Activated gamma-delta T cell (primary cell): ENCODE results near the gene GPR156.

ENCODE experiments used
- DNase-seq: peaks from one replicate; lab custom pipeline; 2025; lab: John Stamatoyannopoulos, UW

GPR156 gene

DNA sequence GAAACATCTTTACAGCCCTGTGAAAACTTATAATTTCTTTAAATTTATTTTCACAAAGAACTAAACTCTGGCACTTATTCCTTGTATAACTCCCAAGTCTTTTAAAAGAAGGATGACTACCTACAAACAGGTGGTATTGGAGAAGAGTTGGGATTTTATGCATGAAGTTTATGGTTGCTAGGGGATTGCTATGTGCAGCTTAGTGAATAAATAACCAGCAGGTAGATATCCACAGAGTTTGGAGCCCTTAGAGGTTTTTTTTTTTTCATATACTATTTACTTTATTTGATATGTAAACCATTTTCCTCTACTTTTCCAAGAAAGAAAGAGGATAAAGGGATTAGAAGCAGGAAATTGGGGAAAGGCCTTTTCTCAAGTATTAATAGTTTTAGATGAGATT lies 91.5 kb downstream of the GPR156 start:
- DNase-seq = no peak

DNA sequence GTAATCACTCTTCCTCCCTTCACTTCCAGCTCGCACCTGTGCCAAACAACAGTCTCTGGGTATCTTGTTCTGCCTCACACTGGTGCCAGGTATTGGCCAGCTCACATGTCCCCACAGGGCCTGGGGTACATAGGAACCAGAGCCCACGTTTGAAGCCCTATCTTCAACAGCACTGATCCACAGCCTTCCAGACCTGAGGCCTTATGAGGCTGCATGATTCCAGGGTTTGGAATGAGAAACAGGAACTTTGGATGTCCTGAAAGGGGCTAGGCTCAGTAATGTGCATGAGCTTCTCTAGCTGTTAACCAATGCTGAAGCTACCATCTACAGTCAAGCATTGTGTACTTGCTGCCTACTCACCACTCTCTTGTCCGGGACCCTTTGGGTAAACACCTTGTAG lies 92.4 kb downstream of the GPR156 start:
- no peak for DNase-seq

DNA sequence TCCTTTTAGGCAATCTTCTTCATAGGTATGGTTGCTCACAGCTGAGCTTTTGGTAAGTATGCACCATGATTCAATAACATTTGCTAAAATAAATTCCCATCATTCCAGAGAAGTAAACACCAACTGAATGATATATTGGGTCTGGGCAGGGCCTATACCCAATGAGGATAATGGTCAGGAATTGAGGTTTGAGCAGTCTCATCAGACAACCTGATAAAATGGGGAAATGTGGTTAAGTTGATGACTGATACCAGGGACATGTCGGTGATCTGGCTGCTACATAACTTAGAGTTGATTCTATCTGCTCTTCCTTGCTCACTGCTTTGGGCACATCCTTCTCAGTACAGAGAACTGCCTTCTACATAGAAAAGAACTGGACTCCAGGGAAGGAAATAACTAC lies 92.9 kb downstream of the GPR156 start:
- DNase-seq = no peak

DNA sequence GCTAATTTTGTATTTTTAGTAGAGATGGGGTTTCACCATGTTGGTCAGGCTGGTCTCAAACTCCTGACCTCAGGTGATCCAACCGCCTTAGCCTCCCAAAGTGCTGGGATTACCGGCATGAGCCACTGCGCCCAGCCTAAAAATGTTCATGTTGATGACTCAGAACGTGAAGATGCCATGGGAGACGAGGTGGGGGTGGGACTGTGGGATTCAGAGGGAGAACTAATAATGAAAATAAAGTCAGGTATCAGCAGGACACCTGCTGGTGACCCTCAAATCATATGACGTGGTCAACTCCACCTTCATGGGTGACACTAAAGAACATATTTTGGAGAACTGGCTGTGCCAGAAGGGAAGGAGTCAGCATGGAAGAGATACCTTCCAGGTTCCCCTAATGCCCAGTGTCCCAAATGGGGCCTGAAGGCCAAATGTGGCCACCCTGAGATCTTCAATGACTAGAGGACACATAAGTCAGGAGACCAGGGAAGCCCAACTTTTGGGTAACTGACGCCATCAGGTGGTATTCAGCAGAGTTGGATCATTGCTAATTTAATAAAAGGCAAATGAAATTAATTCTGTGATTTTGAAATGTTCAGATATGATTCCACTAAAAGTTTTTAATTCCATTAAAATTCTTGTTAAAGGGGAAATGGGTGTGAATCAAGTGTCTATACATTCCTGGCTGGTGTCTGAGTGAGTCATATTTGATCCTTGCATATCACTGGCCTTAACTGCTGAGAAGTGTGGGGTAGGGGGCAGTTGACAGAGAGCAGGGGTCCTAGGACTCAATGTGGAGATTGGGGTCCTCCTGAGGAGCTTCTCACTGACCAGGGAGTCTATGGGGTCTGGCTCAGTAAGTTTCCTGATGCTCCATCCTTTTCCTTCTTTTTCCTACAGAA lies 102.2 kb downstream of the GPR156 start:
- DNase-seq = no peak

DNA sequence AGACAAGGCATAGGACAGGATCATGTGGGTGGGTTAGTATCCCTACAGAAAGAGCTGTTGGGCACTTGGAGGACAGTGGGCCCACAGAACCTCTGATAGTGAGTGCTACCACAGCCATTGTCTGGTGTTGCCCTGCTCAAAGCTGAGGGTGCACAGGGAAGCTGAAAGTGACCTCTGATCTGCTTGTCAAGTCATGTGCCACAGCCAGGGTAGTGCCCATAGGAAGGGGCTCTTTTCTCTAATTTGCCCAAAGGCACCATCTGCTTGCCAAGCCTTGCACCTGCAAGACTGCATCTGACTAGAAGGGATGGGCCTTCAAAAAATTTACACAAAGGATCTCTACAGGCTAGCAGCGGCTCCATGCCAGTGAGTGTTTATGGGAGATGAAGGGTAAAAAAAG lies 103.4 kb downstream of the GPR156 start:
- no peak for DNase-seq

DNA sequence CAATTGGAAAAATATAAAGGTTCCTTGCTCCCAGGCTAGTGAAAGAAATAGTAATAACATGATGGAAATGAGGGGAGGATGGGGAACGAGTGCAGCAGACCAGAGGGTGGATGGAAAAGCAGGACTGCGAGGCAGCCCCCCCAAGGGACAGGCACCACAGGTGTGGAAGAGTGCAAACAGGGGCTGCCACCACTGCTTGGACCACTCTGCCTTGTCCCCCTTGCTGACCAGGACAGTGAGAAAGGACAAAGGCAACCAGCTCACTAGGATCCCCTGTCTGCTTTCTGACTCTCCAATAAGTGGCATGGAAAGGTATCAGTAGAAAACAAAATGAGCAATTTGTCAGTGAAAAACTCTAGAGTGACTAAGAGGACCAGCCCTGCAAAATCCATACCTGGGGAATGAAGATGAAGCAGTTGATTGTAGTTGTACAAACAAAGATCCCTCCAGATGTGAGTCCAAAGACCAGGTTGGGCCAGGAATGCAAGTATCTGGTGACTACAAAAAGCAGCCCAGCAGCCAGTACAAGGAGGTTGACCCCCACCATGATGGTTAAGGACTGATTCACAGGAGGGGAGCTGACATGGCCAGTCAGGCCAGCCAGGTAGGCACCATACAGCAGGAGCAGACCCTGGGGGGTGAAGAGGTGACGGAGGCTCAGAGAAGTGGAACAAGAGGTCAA lies 104.2 kb downstream of the GPR156 start:
- no peak for DNase-seq

DNA sequence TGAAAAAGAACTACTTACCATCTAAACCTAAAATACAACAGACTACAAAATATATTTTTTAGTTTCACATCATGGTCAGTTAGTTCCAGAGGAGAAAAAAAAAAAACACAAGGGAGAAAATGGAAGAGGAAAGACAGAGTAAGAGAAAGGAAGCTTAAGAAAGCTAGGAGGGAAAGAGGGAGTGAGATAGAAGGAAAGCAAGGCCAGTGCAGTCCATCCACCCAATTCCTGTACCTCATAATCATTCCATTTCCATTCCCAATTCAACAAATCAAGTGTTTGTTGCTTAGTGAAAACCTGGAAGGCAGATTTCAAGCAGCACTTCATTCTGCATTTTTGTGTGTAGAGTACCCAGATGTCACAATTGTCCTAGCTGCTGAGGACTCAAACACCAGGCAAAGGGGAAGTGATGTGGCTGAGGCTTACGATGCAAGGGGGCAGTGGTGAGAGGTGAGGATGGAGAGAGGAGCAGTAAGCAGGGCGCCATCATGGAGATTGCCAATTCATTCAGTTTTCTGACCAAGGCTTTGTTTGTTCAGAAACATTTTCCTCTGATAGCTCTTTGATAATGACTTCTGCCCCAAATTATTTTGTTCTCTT lies 107.2 kb downstream of the GPR156 start:
- no peak for DNase-seq

DNA sequence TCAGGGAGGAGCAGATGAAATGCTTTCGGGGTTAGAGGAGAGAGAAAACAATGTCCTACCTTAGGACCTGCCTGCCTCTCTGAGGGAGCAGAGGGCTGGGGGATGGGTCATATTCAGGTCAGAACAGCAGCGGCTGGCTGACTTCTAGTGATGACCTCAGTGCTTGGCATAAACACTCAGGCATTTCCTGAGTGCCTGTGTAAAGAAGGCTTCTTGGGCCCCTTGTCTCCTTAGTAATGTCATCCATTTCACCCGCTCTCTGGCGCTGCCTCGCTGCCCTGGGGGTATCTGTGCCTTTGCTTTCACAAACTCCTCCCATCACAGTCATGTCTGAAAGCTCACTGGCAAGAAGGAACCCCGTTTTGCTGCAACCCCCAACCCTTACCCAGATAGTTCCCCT lies 107.9 kb downstream of the GPR156 start:
- no peak for DNase-seq

DNA sequence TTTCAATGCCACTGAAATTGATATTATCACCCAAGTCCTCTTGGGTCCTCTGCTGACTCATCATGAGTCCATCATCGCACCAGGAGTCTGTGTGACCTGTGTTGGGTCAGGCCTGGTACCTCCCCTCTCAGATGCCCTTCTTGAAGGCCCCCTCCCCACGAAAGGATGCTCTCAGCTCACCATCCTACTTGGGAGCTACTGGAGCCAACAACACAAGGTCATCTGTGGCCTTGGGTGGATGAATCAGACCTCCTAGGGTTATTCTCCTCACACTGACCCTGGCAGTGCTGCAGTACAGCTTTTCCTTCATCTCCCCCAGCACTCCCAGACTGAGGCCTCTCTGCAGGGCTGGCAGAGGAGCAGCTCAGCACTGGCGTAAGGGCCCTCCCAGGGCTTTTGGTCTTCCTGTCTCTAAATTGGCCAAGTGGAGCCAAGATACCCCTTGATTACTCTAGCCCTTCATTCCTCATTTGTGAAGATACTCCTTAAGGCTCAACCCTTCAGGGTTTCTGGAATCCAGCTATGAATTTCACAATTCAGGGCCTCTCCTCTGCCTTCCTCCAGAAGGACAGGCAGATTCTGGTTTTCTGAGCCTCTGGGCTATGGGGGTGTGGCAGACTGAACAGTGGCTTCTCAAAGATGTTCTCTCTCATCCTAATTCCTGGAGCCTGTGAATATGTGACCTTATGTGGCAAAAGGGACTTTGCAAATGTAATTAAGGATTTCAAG lies 110.0 kb downstream of the GPR156 start:
- no peak for DNase-seq

DNA sequence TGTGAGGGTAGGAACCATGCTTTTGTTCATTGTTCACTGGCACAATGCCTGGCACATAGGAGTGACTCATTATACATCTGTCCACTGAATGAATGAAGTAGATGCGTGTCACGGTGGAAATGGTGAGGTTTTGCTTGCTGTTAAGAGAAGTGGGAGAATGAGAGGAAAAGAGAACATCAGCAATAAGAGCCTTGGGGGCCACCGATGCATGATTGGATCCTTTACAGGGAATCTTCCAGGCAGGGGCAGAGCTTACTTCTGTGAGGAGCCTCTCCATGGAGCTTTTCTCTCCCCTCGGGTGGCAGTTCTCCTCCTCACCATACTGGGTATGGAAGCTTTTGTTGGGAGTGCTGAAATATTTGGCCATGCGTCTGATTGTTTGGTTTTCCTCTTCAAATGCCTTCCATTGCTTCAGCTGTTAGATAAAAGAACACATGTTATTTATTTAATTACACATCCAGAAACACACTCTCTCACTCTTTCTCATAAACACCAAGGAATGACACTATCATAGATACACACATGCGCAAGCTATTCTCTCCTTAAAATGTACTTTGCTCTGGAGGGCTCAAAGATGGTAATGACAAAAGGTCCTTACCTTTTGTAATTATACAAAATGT lies 111.9 kb downstream of the GPR156 start:
- no peak for DNase-seq

DNA sequence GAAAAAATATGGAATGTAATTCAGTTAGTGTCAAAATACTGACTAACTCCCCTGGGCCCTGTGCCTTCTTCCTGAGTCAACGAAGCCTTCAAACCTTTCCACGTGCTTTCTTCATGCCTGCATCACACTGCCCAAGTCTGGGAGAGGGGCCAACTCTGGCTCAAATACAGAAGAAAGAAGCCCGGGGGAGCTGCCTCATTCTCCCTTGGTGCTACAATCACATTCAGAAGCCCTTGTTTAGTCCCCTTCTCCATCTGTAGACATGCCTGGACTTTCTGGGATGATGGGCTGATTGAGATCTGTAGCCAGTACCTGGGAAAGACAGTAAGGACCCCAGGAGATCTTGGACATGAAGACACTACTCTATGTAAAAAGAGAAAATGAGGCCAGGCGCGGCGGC lies 113.0 kb downstream of the GPR156 start:
- no peak for DNase-seq

DNA sequence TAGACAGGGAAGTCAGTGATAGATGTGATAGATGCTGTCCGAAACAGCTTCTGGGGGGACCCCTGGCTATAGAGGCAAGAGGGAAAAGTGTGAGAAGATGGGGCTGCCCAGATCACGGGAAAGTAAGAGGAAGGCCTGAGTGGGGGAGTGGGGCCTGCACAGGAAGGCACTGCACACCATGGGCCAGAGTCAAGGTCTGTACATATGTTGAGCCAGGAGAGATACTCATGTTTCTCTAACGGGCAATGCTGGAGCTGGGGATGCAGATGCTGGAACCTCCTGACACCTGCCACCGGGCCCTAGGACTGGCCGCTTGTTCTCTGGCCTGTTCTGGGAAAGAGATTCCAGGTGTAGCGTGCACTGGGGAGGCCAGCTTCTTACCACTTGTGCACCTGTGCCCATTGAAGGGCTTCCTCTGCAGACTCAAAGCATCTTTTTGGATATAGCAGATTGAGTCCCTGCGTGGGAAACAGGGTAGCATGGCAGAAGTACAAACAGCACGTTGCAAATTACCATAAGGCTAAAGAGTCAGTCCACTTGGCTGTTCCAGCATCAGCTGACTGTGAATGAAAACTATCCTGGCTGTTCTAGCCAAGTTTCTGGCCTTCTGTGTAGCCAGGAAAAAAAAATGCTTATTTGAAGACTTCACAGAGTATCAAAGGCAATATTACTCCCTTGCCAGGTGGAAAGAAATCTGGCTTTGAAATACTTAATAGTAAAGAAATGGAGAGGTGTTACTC lies 113.7 kb downstream of the GPR156 start:
- no peak for DNase-seq

DNA sequence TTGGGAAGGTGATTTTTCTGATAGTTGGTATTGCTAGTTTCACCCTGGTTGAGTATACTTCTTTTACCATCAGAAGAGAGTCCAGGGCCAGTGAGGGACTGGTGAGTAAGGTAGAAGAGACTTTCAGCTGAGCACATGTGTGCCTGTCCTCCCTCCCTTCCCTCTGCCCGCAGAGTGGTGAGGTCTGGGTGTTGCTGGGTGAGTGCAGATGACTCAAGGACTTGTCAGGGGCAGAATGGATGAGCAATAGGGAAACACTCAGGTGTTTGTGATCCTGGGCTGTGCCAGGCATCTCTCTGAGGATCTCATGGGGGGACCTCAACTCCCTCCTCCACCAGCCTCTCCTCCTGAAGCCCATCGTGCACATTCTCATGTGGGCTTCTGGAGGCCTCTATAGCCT lies 114.8 kb downstream of the GPR156 start:
- DNase-seq = no peak

DNA sequence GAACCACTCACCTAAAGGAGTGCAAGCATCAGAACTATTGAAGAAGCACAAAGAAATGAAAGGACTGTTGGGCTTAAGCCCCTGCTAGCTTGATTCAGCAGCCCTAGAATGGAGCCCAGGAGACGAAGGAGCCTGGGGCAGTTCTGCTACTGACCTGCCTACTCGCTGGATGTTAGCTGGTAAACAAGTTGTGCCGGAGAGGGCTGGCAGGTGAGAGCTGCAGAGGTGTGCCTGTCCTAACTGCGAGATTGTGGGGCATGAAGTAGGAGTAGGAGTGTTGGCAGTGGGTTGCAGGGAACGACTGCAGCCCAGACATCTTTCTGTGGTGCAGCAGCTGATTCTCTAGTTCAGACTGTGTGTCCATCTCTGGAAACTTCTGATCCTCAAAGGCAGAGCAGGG lies 115.6 kb downstream of the GPR156 start:
- no peak for DNase-seq

DNA sequence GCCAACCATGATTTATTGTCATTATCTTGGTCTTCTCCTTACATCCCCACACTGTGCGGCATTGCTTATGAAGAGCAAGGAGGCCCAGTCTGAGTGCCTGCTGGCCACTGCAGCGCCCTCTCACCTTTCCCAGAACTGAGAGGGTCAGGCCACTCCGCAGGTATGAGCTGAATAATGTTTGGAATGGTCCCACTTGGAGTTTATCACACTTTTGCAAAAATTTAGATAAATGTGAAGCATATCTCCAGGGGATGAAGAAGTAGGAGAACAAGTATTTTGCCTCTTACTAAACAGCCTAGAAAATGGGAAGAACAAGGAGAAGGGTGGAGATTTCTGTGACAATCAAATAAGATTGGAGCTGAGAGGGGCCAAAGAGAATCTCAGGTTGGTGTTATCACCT lies 116.4 kb downstream of the GPR156 start:
- DNase-seq = no peak

DNA sequence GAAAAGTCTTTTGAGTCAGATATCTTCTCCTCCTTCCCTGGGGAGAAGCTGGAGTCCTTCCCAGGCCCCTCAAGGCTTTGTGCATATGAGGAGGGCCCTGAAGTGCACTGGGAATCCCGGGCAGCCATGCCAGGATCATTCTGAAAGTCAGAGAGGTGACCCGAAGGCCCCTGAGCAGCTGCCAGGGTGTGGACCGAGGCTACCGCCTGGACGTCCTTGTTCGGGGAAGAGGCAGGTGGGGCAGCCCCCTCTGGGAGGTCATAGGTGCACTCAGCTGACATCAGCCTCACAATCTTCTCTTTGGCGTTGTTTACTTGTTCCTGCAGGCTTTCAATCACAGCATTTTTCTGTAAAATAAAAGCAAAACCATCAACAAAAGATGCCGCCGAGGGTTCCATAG lies 117.0 kb downstream of the GPR156 start:
- DNase-seq = no peak

DNA sequence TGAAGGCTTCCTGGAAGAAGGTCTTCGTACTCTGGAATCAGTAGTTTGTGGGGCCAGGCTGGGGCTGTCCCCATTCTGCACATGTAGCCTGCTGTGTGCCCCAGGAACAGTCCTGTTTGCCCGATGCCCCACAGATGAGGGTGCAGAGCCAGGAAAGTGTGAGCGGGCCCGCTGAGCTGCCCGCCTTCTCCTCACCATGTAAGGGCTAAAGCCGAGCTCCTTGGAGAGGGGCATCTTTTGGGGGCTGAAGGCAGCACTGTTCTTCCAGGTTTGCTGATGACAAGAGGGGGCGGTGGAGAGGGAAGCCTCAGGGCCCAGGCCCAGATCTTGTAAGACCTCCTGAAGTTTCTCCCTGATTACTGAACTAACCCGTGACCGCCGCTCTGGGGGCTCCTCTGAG lies 117.5 kb downstream of the GPR156 start:
- no peak for DNase-seq

DNA sequence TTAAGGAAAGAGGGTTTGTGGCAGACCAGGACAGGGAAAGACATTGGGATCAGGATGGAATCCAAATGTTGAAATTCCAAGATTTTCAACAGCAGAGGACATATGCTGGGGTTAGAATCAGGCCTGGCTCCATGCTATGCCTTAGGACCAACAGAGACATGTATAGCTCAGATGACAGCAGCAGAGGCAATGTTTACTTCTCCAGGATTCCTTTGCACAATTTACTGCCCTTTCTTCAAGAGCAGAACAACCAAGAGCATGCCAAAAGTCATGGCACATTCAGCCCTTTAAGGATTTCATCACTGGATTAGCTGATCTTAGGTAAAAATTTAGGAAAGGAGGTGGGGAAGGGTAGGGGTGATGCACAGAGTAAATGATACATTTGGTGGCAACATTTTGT lies 121.2 kb downstream of the GPR156 start:
- DNase-seq = no peak

DNA sequence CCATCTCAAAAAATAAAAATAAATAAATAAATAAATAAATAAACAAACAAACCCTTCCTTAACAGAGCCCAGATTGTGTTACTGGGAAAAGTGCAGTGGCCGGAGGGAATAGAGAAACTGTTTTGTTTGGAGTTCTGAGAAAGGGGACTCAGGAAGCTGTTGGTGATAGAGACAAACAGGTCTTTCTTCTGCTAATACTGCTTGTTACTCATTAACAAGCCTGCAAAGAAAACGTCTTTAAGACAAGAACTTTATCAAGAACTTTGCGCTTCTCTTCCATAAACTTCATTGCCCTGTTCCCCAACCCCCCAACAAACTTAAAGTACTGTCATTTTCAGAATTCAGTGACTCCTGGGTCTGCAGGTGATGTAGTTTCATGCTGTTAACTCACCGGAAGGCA lies 122.0 kb downstream of the GPR156 start:
- no peak for DNase-seq

DNA sequence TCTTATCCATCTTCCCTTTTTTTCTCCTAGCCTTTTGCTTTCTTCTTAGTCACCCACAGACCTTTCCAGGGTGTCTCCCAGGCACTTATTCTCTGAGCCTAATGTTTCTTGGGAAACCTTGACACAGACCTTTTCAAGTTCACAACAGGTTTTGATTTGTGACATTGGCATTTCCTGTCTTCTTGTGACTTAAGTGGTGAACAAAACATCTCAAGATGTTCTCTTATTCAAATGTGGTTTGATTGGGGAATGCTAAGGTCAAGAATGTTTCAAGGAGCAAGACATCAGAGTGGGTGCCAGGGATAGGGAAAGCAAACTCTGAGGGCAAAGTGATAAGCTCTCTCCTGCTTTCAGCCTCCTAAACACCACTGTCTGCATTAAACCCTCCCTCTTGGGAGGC lies 122.6 kb downstream of the GPR156 start:
- DNase-seq = no peak

DNA sequence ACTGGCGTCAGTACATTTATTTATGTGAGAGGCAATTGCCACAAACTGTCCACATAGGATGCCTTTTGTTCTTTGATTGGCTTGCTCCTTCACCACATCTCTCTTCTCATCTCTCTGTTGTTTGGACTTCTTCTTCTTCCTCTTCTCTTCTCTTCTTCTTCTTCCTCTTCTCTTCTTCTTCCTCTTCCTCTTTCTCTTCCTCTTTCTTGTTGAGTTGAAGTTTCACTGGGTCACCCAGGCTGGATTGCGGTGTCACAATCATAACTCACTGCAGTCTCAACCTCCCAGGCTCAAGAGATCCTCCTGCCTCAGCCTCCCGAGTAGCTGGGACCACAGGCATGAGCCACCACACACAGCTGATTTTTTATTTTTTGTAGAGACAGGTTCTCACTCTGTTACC lies 123.1 kb downstream of the GPR156 start:
- DNase-seq = no peak
